ENCODE data around the gene SCD5. TPM values are rescaled to one million over a fixed set of nuclear protein-coding genes. Genes with fewer than 3 reads are reported as not detected.

SCD5 gene
- total and polyA plus RNA-seq, 2 experiments from 2014 or later = 0.79 to 1.6 TPM

DNA sequence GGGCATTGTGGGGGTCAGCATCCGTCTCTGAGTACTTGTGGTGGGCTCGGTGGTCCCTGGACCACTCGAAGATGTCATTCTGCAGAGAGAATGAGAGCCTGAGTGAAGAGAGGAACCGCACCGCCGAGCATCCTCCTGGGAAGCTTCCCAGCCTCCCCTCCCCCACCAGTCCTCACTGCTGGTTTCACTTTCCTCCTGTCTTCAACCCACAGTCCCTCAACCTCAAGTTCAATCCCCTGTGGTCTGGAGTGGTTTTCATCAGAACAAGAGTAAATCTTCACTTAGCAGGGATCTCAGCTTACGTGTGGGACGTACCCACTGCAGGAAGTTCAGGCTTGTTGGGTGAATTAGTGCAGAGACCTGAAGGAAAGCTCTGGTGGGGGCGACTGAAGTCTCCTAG lies 117.8 kb downstream of the SCD5 start:
- DNase-seq (ENCODE audit: low spot score) (peak; percentile 27), ATAC-seq (peak; percentile 58)
- Histone ChIP-seq H3K27me3 (ENCODE audit: insufficient read depth) (no peaks in the 10 kb centered on the region), H4K20me1 (replicated peaks; ENCODE audit: insufficient read depth) (no peaks in the 10 kb centered on the region), H3K27ac (ENCODE audit: low read depth) (no peak overlapping the region), H3K79me2 (replicated peaks; ENCODE audit: insufficient read depth) (no peaks in the 10 kb centered on the region), H2AFZ (peak overlapping the region; percentile 56; the same call in 1 of the 2 replicates), H3K4me2 (peak overlapping the region; percentile 20; the same call in 1 of the 2 replicates), H3K9me2 (ENCODE audit: insufficient read depth) (no peaks in the 10 kb centered on the region), H3K36me3 (ENCODE audit: insufficient read depth) (no peaks in the 10 kb centered on the region), H3K4me1 (ENCODE audit: insufficient read depth) (no peaks in the 10 kb centered on the region), H3K4me3 (no peak overlapping the region), H3F3A (replicated peaks; ENCODE audit: low read depth) (no peaks in the 10 kb centered on the region)
- Mint-ChIP-seq H3K27ac (no peak overlapping the region), H3K36me3 (ENCODE audit: low read depth) (no peaks in the 10 kb centered on the region), H3K4me1 (peaks cover 3% of the 10 kb centered on the region; the same call in 1 of the 3 replicates), H3K4me3 (no peak overlapping the region), H3K27me3 (ENCODE audit: insufficient read depth, low read depth, poor library complexity) (peaks cover 1% of the 10 kb centered on the region), H3K9me3 (no peaks in the 10 kb centered on the region)
- TF ChIP-seq REST (IDR thresholded peaks at IDR 0.05; ENCODE audit: unreplicated experiment) (no peak), EZH2 (IDR thresholded peaks at IDR 0.05; ENCODE audit: low read depth, unreplicated experiment) (no peak), STAT1 (IDR thresholded peaks at IDR 0.05; ENCODE audit: unreplicated experiment) (no peak), NANOG (IDR thresholded peaks at IDR 0.05; ENCODE audit: borderline replicate concordance) (no peak), POLR2AphosphoS5 (IDR thresholded peaks at IDR 0.05; ENCODE audit: low read depth) (no peak), CREB1 (CRISPR knock-in tag; IDR thresholded peaks at IDR 0.05; ENCODE audit: low read depth) (no peak), CTCF (conservative IDR thresholded peaks at IDR 0.05; ENCODE audit: low read depth in 2 of 2) (no peak), JUNB (IDR thresholded peaks at IDR 0.05; ENCODE audit: unreplicated experiment) (no peak), ZNF114 (CRISPR knock-in tag; IDR thresholded peaks at IDR 0.05) (no peak), EZH2phosphoT487 (IDR thresholded peaks at IDR 0.05; ENCODE audit: unreplicated experiment) (no peak), ZNF331 (CRISPR knock-in tag; IDR thresholded peaks at IDR 0.05; ENCODE audit: low read depth) (no peak)
- TF ChIP-seq, protein P1, sequence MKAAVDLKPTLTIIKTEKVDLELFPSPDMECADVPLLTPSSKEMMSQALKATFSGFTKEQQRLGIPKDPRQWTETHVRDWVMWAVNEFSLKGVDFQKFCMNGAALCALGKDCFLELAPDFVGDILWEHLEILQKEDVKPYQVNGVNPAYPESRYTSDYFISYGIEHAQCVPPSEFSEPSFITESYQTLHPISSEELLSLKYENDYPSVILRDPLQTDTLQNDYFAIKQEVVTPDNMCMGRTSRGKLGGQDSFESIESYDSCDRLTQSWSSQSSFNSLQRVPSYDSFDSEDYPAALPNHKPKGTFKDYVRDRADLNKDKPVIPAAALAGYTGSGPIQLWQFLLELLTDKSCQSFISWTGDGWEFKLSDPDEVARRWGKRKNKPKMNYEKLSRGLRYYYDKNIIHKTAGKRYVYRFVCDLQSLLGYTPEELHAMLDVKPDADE (IDR thresholded peaks at IDR 0.05) = no peak
- TF ChIP-seq, protein P2, sequence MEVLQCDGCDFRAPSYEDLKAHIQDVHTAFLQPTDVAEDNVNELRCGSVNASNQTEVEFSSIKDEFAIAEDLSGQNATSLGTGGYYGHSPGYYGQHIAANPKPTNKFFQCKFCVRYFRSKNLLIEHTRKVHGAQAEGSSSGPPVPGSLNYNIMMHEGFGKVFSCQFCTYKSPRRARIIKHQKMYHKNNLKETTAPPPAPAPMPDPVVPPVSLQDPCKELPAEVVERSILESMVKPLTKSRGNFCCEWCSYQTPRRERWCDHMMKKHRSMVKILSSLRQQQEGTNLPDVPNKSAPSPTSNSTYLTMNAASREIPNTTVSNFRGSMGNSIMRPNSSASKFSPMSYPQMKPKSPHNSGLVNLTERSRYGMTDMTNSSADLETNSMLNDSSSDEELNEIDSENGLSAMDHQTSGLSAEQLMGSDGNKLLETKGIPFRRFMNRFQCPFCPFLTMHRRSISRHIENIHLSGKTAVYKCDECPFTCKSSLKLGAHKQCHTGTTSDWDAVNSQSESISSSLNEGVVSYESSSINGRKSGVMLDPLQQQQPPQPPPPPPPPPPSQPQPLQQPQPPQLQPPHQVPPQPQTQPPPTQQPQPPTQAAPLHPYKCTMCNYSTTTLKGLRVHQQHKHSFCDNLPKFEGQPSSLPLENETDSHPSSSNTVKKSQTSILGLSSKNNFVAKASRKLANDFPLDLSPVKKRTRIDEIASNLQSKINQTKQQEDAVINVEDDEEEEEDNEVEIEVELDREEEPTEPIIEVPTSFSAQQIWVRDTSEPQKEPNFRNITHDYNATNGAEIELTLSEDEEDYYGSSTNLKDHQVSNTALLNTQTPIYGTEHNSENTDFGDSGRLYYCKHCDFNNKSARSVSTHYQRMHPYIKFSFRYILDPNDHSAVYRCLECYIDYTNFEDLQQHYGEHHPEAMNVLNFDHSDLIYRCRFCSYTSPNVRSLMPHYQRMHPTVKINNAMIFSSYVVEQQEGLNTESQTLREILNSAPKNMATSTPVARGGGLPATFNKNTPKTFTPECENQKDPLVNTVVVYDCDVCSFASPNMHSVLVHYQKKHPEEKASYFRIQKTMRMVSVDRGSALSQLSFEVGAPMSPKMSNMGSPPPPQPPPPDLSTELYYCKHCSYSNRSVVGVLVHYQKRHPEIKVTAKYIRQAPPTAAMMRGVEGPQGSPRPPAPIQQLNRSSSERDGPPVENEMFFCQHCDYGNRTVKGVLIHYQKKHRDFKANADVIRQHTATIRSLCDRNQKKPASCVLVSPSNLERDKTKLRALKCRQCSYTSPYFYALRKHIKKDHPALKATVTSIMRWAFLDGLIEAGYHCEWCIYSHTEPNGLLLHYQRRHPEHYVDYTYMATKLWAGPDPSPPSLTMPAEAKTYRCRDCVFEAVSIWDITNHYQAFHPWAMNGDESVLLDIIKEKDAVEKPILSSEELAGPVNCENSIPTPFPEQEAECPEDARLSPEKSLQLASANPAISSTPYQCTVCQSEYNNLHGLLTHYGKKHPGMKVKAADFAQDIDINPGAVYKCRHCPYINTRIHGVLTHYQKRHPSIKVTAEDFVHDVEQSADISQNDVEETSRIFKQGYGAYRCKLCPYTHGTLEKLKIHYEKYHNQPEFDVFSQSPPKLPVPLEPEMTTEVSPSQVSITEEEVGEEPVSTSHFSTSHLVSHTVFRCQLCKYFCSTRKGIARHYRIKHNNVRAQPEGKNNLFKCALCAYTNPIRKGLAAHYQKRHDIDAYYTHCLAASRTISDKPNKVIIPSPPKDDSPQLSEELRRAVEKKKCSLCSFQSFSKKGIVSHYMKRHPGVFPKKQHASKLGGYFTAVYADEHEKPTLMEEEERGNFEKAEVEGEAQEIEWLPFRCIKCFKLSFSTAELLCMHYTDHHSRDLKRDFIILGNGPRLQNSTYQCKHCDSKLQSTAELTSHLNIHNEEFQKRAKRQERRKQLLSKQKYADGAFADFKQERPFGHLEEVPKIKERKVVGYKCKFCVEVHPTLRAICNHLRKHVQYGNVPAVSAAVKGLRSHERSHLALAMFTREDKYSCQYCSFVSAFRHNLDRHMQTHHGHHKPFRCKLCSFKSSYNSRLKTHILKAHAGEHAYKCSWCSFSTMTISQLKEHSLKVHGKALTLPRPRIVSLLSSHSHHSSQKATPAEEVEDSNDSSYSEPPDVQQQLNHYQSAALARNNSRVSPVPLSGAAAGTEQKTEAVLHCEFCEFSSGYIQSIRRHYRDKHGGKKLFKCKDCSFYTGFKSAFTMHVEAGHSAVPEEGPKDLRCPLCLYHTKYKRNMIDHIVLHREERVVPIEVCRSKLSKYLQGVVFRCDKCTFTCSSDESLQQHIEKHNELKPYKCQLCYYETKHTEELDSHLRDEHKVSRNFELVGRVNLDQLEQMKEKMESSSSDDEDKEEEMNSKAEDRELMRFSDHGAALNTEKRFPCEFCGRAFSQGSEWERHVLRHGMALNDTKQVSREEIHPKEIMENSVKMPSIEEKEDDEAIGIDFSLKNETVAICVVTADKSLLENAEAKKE (CRISPR knock-in tag; IDR thresholded peaks at IDR 0.05) = no peak

Measured in GM23338 (cell line).